Gastrocnemius medialis (tissue), 4 donors: ENCODE data around the gene AP5S1. TPM values are rescaled to one million over a fixed set of nuclear protein-coding genes. Genes with fewer than 3 reads are reported as not detected.

Experiments
- ATAC-seq, 2 donors: fragments of 150-250 bp; one replicate each; pipeline ENCODE4 v1.9.1; 2016
- DNase-seq, 2 donors: peaks; one replicate each; pipeline ENCODE4 v3.0.0-alpha.2; 2019
- H3K27ac ChIP-seq, 4 donors: fragments of 200-600 bp; sonication (generic); 1 replicate in 1 of 4; 2 replicates in 3 of 4; pipeline ENCODE4 v1.5.1; 2016 to 2018; ENCODE audit warnings: mild to moderate bottlenecking in 2 of 4, moderate library complexity in 1 of 4
- H3K27me3 ChIP-seq, 3 donors: fragments of 200-600 bp; sonication (generic) in 2 of 3; 1 replicate in 1 of 3; 2 replicates in 2 of 3; pipeline versions ENCODE4 v1.5.1 to v1.6.0; 2016 to 2019; ENCODE audit warnings: mild to moderate bottlenecking in 1 of 3, moderate library complexity in 1 of 3
- H3K36me3 ChIP-seq, 2 donors: fragments of 200-600 bp; sonication (generic) in 1 of 2; one replicate each; pipeline ENCODE4 v1.5.1; 2017 to 2018
- H3K4me1 ChIP-seq, 2 donors: fragments of 200-600 bp; sonication (generic) in 1 of 2; one replicate each; pipeline ENCODE4 v1.5.1; 2016 to 2017; ENCODE audit warnings: mild to moderate bottlenecking in 2 of 2
- H3K4me3 ChIP-seq, 4 donors: fragments of 200-600 bp; sonication (generic) in 3 of 4; 1 replicate in 1 of 4; 2 replicates in 3 of 4; pipeline ENCODE4 v1.5.1; 2016 to 2019; ENCODE audit warnings: mild to moderate bottlenecking in 2 of 4
- H3K9me3 ChIP-seq, 3 donors: fragments of 200-600 bp; sonication (generic) in 2 of 3; 1 replicate in 1 of 3; 2 replicates in 2 of 3; pipeline ENCODE4 v1.5.1; 2016 to 2019
- POLR2A ChIP-seq, 2 donors: fragments of 450-650 bp; IDR thresholded peaks; one replicate each; pipeline ENCODE4 v1.6.1; 2017; ENCODE audit warnings: antibody characterized with exemption in 2 of 2, mild to moderate bottlenecking in 2 of 2, moderate library complexity in 2 of 2
- in situ Hi-C, 4 donors: fragments of 200-750 bp; cut with MboI; loops; one replicate each; pipeline versions ENCODE4 v1.15.0 to v1.8.0; 2017; ENCODE audit warnings: low sequenced_read_pairs in 4 of 4
- intact Hi-C: fragments of 100-400 bp; cut with DNase I; formaldehyde crosslinking; loops from one replicate; pipeline ENCODE4 v1.15.1; 2023; ENCODE audit warnings: low total_unique reads
- total RNA-seq, 4 donors: library from RNA; depleted of rRNA; stranded (reverse); fragments of >200 nt; gene quantifications; one replicate each; pipeline versions ENCODE4 v1.1.0 to v1.2.3, GENCODE V29; 2016
- TF ChIP-seq, protein P1 (sequence below), 5 experiments: fragments of 450-650 bp in 3 of 5; fragments of 200-600 bp in 2 of 5; sonication (generic) in 2 of 5; IDR thresholded peaks in 4 of 5; conservative IDR thresholded peaks in 1 of 5; 1 replicate in 4 of 5; 2 replicates in 1 of 5; pipeline ENCODE4 v1.5.1; 2016 to 2019; ENCODE audit warnings: antibody characterized with exemption in 5 of 5, mild to moderate bottlenecking in 3 of 5, moderate library complexity in 3 of 5

AP5S1 gene
- total RNA-seq, 4 donors from 2014 or later: 11.6 to 20.9 (median 17.3) TPM

DNA sequence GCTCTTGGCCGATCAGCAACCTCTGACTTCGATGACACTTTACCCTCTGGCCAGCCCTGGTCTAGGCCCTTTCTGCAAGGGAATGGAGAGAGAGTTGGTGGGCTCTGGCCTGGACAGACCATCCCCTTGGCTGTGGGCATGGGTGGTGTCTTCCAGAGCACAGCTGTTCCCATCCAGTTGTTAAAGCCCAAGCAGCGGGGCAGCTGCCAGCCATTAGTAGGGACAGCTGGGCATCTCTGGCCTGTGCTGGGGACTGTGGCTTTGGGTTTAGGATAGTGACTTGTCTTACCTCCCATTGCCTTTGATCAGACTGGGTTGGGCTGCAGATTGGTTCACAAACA lies 21.5 kb upstream of the AP5S1 start:
- Histone ChIP-seq H3K4me3 (no peak overlapping the region), H3K36me3 (no peaks in the 10 kb centered on the region), H3K27me3 (no peaks in the 10 kb centered on the region), H3K27ac (peak overlapping the region in 1 of 4 donors; percentile 48), H3K4me1 (peaks cover 0 to 5% of the 10 kb centered on the region in 2 donors), H3K9me3 (no peaks in the 10 kb centered on the region)
- in situ Hi-C loops: no loop called here
- intact Hi-C loops: no loop called here
- TF ChIP-seq POLR2A (IDR thresholded peaks at IDR 0.05): no peak
- TF ChIP-seq, protein P1, sequence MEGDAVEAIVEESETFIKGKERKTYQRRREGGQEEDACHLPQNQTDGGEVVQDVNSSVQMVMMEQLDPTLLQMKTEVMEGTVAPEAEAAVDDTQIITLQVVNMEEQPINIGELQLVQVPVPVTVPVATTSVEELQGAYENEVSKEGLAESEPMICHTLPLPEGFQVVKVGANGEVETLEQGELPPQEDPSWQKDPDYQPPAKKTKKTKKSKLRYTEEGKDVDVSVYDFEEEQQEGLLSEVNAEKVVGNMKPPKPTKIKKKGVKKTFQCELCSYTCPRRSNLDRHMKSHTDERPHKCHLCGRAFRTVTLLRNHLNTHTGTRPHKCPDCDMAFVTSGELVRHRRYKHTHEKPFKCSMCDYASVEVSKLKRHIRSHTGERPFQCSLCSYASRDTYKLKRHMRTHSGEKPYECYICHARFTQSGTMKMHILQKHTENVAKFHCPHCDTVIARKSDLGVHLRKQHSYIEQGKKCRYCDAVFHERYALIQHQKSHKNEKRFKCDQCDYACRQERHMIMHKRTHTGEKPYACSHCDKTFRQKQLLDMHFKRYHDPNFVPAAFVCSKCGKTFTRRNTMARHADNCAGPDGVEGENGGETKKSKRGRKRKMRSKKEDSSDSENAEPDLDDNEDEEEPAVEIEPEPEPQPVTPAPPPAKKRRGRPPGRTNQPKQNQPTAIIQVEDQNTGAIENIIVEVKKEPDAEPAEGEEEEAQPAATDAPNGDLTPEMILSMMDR (IDR thresholded peaks at IDR 0.05 in 4 of 5, conservative IDR thresholded peaks at IDR 0.05 in 1 of 5): no peak
- ATAC-seq (no peak), DNase-seq (no peak)

DNA sequence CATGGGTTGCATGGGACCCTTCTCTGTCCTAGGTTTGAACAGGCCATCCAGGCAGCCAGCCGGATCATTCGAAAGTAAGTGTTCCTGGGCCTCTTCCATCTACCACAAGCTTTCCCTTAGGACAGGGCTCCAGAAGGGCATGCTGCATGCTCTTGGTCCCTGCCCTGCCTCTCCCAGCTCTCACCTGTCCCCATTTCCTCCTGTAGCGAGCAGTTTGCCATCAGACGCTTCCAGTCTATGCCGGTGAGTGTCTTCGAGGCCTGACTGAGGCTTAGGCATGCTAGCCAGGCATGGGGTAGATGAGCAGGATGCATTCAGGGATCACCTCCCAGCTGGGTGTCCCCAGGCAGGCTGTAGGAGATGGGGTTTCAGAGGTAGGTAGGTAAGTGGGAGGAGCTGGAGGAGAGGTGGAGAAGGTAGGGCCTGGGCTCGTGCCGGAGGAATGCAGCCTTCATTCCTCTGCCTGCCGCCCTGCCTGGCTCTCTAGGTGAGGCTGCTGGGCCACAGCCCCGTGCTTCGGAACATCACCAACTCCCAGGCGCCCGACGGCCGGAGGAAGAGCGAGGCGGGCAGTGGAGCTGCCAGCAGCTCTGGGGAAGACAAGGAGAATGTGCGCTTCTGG lies 20.0 kb upstream of the AP5S1 start:
- TF ChIP-seq, protein P1 (IDR thresholded peaks at IDR 0.05 in 4 of 5, conservative IDR thresholded peaks at IDR 0.05 in 1 of 5): no peak
- no peak for TF ChIP-seq POLR2A (IDR thresholded peaks at IDR 0.05)
- no peak for ATAC-seq
- intact Hi-C loops: no loop called here
- no peaks in the 10 kb centered on the region for H3K9me3 ChIP-seq
- H3K27ac ChIP-seq: no peak overlapping the region
- H3K4me1 ChIP-seq: peaks cover 0 to 5% of the 10 kb centered on the region in 2 donors
- H3K4me3 ChIP-seq: no peak overlapping the region
- in situ Hi-C loops: no loop called here
- H3K36me3 ChIP-seq: no peaks in the 10 kb centered on the region
- H3K27me3 ChIP-seq: no peaks in the 10 kb centered on the region
- no peak for DNase-seq

DNA sequence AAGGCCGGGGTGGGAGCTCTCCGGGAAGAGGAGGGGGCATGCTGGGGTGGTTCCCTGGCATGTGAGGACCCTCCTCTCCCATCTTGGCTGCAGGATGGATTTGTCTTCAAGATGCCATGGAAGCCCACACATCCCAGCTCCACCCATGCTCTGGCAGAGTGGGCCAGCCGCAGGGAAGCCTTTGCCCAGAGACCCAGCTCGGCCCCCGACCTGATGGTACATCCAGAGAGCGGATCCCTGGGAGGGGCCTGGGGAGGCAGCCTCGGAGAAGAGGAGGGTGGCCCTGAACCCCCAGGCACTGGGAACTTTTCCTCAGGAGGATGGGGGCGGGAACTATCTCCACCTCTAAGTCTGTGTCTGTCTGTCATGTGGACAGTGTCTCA lies 19.5 kb upstream of the AP5S1 start:
- DNase-seq: no peak
- peaks cover 5 to 8% of the 10 kb centered on the region in 2 donors for H3K4me1 ChIP-seq
- no peak for ATAC-seq

DNA sequence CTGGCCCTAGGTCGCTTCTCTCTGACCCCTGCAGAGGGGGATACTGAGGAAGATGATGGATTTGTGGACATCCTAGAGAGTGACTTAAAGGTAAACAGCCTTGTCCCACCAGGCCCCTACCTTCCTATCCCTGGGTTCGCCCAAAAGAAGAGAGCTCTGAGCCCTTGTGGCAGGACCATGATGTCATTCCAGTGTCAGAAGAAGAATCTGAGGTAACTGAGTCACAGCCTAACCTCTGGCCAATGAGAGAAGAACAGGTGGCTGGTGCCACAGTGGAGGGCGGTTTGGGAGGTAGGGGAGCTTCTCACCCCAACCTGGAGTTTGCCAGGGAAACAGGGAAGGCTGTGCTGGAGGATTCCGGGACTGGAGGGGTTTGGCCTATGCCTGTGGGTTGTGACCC lies 19.0 kb upstream of the AP5S1 start:
- peaks cover 9 to 12% of the 10 kb centered on the region in 2 donors for H3K4me1 ChIP-seq
- intact Hi-C loops: no loop called here
- in situ Hi-C loops: no loop called here
- H3K27me3 ChIP-seq: no peaks in the 10 kb centered on the region
- H3K27ac ChIP-seq: no peak overlapping the region
- TF ChIP-seq, protein P1 (IDR thresholded peaks at IDR 0.05 in 4 of 5, conservative IDR thresholded peaks at IDR 0.05 in 1 of 5): no peak
- no peak for TF ChIP-seq POLR2A (IDR thresholded peaks at IDR 0.05)
- H3K9me3 ChIP-seq: no peaks in the 10 kb centered on the region
- no peaks in the 10 kb centered on the region for H3K36me3 ChIP-seq
- ATAC-seq (no peak), DNase-seq (no peak)
- H3K4me3 ChIP-seq: no peak overlapping the region

More for the DNA sequence above, 19.5 kb upstream of the AP5S1 start:
- no peak for TF ChIP-seq POLR2A (IDR thresholded peaks at IDR 0.05)
- TF ChIP-seq, protein P1 (IDR thresholded peaks at IDR 0.05 in 4 of 5, conservative IDR thresholded peaks at IDR 0.05 in 1 of 5): no peak
- Histone ChIP-seq H3K4me3 (no peak overlapping the region), H3K9me3 (no peaks in the 10 kb centered on the region), H3K27ac (no peak overlapping the region), H3K27me3 (no peaks in the 10 kb centered on the region), H3K36me3 (no peaks in the 10 kb centered on the region)
- intact Hi-C loops (no loop called here), in situ Hi-C loops (no loop called here)

DNA sequence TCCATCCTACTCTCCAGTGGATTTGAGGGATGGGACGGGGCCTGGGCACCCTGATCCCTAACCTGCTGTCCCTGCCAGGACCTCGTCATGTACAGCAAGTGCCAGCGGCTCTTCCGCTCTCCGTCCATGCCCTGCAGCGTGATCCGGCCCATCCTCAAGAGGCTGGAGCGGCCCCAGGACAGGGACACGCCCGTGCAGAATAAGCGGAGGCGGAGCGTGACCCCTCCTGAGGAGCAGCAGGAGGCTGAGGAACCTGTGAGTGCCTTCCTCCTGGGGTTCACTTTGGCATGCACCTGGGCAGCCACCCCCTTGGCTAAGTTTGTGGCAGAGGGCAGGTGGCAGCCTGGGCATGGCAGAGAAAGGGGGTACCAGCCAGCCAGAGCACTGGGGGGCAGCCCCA lies 18.5 kb upstream of the AP5S1 start:
- Histone ChIP-seq H3K4me1 (peaks cover 9 to 14% of the 10 kb centered on the region in 2 donors), H3K27me3 (no peaks in the 10 kb centered on the region), H3K27ac (no peak overlapping the region), H3K9me3 (no peaks in the 10 kb centered on the region), H3K36me3 (no peaks in the 10 kb centered on the region), H3K4me3 (no peak overlapping the region)
- ATAC-seq: no peak
- in situ Hi-C loops (no loop called here), intact Hi-C loops (no loop called here)
- no peak for TF ChIP-seq POLR2A (IDR thresholded peaks at IDR 0.05)
- TF ChIP-seq, protein P1 (IDR thresholded peaks at IDR 0.05 in 4 of 5, conservative IDR thresholded peaks at IDR 0.05 in 1 of 5): no peak
- no peak for DNase-seq
